ENCODE results near the gene CRYBA1. TPM values are rescaled to one million over a fixed set of nuclear protein-coding genes. Genes with fewer than 3 reads are reported as not detected.
A peak's percentile ranks its signal among the peaks of the same experiment; 100 is the strongest.

The CRYBA1 gene
- total RNA-seq, 2 donors from 2014 or later = not detected

GRCh38 chr17:29283496-29283895 is 36.8 kb downstream of the CRYBA1 start:
- H3K9me3 Mint-ChIP-seq = no peaks in the 10 kb centered on the region
- Histone ChIP-seq H3K9ac (ENCODE audit: extremely low read depth, low read length, poor library complexity, severe bottlenecking) (no peak overlapping the region), H3K9me3 (ENCODE audit: control insufficient read depth, low read length) (peaks cover 38% of the 10 kb centered on the region), H3K27ac (ENCODE audit: low read depth, low read length) (no peak overlapping the region), H3K4me1 (ENCODE audit: control insufficient read depth, insufficient read depth, low read length) (peaks cover 2% of the 10 kb centered on the region), H3K36me3 (ENCODE audit: control insufficient read depth, insufficient read depth, low read length) (peaks cover 96% of the 10 kb centered on the region), H3K27me3 (ENCODE audit: control insufficient read depth, insufficient read depth, low read length, poor library complexity, severe bottlenecking) (no peaks in the 10 kb centered on the region), H3K4me3 (ENCODE audit: low read length) (peak overlapping the region; percentile 16)
- TF ChIP-seq, protein P1, sequence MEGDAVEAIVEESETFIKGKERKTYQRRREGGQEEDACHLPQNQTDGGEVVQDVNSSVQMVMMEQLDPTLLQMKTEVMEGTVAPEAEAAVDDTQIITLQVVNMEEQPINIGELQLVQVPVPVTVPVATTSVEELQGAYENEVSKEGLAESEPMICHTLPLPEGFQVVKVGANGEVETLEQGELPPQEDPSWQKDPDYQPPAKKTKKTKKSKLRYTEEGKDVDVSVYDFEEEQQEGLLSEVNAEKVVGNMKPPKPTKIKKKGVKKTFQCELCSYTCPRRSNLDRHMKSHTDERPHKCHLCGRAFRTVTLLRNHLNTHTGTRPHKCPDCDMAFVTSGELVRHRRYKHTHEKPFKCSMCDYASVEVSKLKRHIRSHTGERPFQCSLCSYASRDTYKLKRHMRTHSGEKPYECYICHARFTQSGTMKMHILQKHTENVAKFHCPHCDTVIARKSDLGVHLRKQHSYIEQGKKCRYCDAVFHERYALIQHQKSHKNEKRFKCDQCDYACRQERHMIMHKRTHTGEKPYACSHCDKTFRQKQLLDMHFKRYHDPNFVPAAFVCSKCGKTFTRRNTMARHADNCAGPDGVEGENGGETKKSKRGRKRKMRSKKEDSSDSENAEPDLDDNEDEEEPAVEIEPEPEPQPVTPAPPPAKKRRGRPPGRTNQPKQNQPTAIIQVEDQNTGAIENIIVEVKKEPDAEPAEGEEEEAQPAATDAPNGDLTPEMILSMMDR (conservative IDR thresholded peaks at IDR 0.05) = peak; percentile 52
- H3K27ac Mint-ChIP-seq = no peak overlapping the region
- peaks cover 19% of the 10 kb centered on the region for H3K4me1 Mint-ChIP-seq
- H3K36me3 Mint-ChIP-seq (ENCODE audit: low read depth) = peaks cover 88% of the 10 kb centered on the region
- H3K4me3 Mint-ChIP-seq = no peak overlapping the region
- 88 to 100% methylated on average over 3 to 5 of the region's 5 CpGs for WGBS, 2 experiments (ENCODE audit: insufficient coverage in 1 of 2, insufficient read length in 1 of 2)
- DNase-seq = no peak
- H3K27me3 Mint-ChIP-seq (ENCODE audit: insufficient read depth) = no peaks in the 10 kb centered on the region

DNA sequence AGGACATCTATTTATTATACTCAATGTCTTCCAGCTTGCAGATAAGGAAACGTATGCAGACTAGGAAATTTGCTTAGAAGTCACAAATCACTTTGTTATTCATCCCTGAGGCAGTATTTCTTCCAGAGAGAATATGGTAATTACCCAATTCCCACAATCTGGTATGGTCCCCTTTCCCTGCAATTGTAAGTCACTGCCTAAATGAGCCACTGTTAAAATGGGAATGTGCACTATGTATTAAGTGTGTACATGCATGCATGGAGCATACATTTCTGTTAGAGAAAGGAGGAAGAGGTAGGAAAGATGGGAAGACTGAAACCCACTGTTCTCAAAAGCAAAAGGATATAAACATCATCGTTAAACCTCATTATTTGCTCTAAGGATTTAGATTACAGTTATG is 37.3 kb downstream of the CRYBA1 start:
- Histone ChIP-seq H3K9me3 (ENCODE audit: control insufficient read depth, low read length) (peaks cover 34% of the 10 kb centered on the region), H3K27ac (ENCODE audit: low read depth, low read length) (no peak overlapping the region), H3K4me1 (ENCODE audit: control insufficient read depth, insufficient read depth, low read length) (peaks cover 2% of the 10 kb centered on the region), H3K36me3 (ENCODE audit: control insufficient read depth, insufficient read depth, low read length) (peaks cover 96% of the 10 kb centered on the region), H3K9ac (ENCODE audit: extremely low read depth, low read length, poor library complexity, severe bottlenecking) (no peak overlapping the region), H3K27me3 (ENCODE audit: control insufficient read depth, insufficient read depth, low read length, poor library complexity, severe bottlenecking) (no peaks in the 10 kb centered on the region), H3K4me3 (ENCODE audit: low read length) (peak overlapping the region; percentile 16)
- peaks cover 23% of the 10 kb centered on the region for H3K4me1 Mint-ChIP-seq
- no peak overlapping the region for H3K4me3 Mint-ChIP-seq
- no peak for DNase-seq
- WGBS, 2 experiments (ENCODE audit: insufficient coverage in 1 of 2, insufficient read length in 1 of 2) = 93 to 100% methylated on average over 1 to 2 of the region's 2 CpGs
- no peaks in the 10 kb centered on the region for H3K9me3 Mint-ChIP-seq
- no peak overlapping the region for H3K27ac Mint-ChIP-seq
- TF ChIP-seq, protein P1 (conservative IDR thresholded peaks at IDR 0.05) = no peak
- peaks cover 88% of the 10 kb centered on the region for H3K36me3 Mint-ChIP-seq (ENCODE audit: low read depth)
- H3K27me3 Mint-ChIP-seq (ENCODE audit: insufficient read depth) = no peaks in the 10 kb centered on the region

- H3K27ac ChIP-seq (ENCODE audit: low read depth, low read length) = no peak overlapping the region
- no peaks in the 10 kb centered on the region for H3K9me3 Mint-ChIP-seq
- H3K4me3 Mint-ChIP-seq = peak overlapping the region; percentile 100
- no peak for DNase-seq
- no peaks in the 10 kb centered on the region for H3K27me3 ChIP-seq (ENCODE audit: control insufficient read depth, insufficient read depth, low read length, poor library complexity, severe bottlenecking)
- no peak overlapping the region for H3K9ac ChIP-seq (ENCODE audit: extremely low read depth, low read length, poor library complexity, severe bottlenecking)
- H3K27me3 Mint-ChIP-seq (ENCODE audit: insufficient read depth) = no peaks in the 10 kb centered on the region
- peaks cover 66% of the 10 kb centered on the region for H3K36me3 ChIP-seq (ENCODE audit: control insufficient read depth, insufficient read depth, low read length)
- WGBS, 2 experiments (ENCODE audit: insufficient coverage in 1 of 2, insufficient read length in 1 of 2) = 98 to 100% methylated on average over 3 to 9 of the region's 9 CpGs
- H3K4me1 Mint-ChIP-seq = peaks cover 26% of the 10 kb centered on the region
- peaks cover 2% of the 10 kb centered on the region for H3K4me1 ChIP-seq (ENCODE audit: control insufficient read depth, insufficient read depth, low read length)
- peaks cover 57% of the 10 kb centered on the region for H3K36me3 Mint-ChIP-seq (ENCODE audit: low read depth)
- H3K27ac Mint-ChIP-seq = no peak overlapping the region
- TF ChIP-seq, protein P1 (conservative IDR thresholded peaks at IDR 0.05) = no peak
- H3K9me3 ChIP-seq (ENCODE audit: control insufficient read depth, low read length) = peaks cover 7% of the 10 kb centered on the region
- H3K4me3 ChIP-seq (ENCODE audit: low read length) = peak overlapping the region; percentile 97
These were observed 43.2 kb downstream of the CRYBA1 start for GRCh38 chr17:29289852-29290251.
